ENCODE measurements around the gene GRIA1. TPM values are rescaled to one million over a fixed set of nuclear protein-coding genes. Genes with fewer than 3 reads are reported as not detected.
"Not testable (repeated sequence)": the region's sequence is repeated elsewhere in the genome, so short reads cannot be mapped to it uniquely, and the experiment has no call there.

Gene GRIA1
- total RNA-seq, 4 donors from 2014 or later, result 0.12 to 0.19 TPM; not detected in 2

DNA sequence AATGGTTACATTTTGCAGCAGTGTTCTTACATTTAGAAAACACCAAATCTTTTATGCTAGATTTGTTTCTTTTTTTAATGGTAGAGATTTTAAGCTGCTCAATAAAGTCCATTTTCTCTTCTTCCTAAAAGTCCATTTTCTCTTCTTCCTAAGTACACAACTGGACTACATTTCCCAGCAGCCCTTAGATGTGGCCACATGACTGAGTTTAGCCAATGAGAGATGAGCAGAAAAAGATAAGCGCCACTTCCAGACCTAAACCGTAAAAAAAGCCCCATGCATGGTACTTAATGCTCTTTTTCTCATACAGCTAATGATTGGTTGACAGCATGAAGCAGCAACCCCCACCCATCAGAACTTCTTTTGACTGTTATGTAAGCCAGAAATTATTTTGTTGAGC, 341.5 kb downstream of the GRIA1 start:
- Histone ChIP-seq H3K27ac (no peak overlapping the region), H3K27me3 (no peaks in the 10 kb centered on the region), H3K9me3 (no peaks in the 10 kb centered on the region), H3K4me3 (no peak overlapping the region), H3K36me3 (no peaks in the 10 kb centered on the region), H3K4me1 (no peaks in the 10 kb centered on the region)
- WGBS, 2 donors, result 46 to 70% methylated on average over 2 of the region's 2 CpGs
- TF ChIP-seq POLR2A (IDR thresholded peaks at IDR 0.05), result no peak
- intact Hi-C loops (cut with DNase I), result no loop called here
- DNase-seq, result no peak

GRCh38 chr5:153835891-153836515, 345.5 kb downstream of the GRIA1 start:
- no peaks in the 10 kb centered on the region for H3K4me1 ChIP-seq
- H3K27ac ChIP-seq, result no peak overlapping the region
- no peaks in the 10 kb centered on the region for H3K9me3 ChIP-seq
- no peak overlapping the region for H3K4me3 ChIP-seq
- no peaks in the 10 kb centered on the region for H3K27me3 ChIP-seq
- WGBS, 2 donors, result 77 to 81% methylated on average over 4 of the region's 4 CpGs
- intact Hi-C loops (cut with DNase I), result no loop called here
- no peaks in the 10 kb centered on the region for H3K36me3 ChIP-seq
- DNase-seq, result no peak
- TF ChIP-seq POLR2A (IDR thresholded peaks at IDR 0.05), result no peak
- TF ChIP-seq CTCF (IDR thresholded peaks at IDR 0.05), result no peak

- H3K27ac ChIP-seq; H3K9me3 ChIP-seq; intact Hi-C loops (cut with DNase I); H3K36me3 ChIP-seq; H3K4me3 ChIP-seq; H3K4me1 ChIP-seq; DNase-seq; H3K27me3 ChIP-seq: not testable (repeated sequence)
- 56 to 63% methylated on average over 6 of the region's 6 CpGs for WGBS, 2 donors
Measured at GRCh38 chr5:153849303-153850113, 359.0 kb downstream of the GRIA1 start.

GRCh38 chr5:153860195-153860886, 369.9 kb downstream of the GRIA1 start:
- no peaks in the 10 kb centered on the region for H3K4me1 ChIP-seq
- no peak for DNase-seq
- H3K27me3 ChIP-seq, result no peaks in the 10 kb centered on the region
- H3K4me3 ChIP-seq, result no peak overlapping the region
- no peak overlapping the region for H3K27ac ChIP-seq
- H3K36me3 ChIP-seq, result no peaks in the 10 kb centered on the region
- H3K9me3 ChIP-seq, result no peaks in the 10 kb centered on the region
- TF ChIP-seq POLR2A (IDR thresholded peaks at IDR 0.05), result no peak
- 66 to 70% methylated on average over 4 of the region's 4 CpGs for WGBS, 2 donors
- intact Hi-C loops (cut with DNase I), result no loop called here

DNA sequence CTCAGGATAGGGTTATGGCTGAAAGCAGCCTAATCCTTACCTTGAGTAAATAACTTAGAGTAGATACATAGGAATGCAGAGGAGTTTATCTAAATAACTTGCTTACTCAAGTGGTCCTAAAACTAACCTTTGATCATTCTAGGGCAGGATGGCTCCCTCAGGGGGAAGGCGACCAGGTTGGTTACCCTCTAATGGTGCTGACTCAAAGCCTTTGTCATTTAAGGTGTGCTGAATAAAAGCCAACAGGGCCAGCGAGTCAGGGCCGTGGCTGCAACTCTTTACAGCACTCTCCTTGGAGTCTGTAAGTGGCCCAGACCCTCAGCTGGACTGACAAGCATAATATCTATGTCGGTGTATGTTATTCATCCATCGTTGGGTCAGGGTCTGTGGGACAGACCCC, 372.4 kb downstream of the GRIA1 start:
- intact Hi-C loops (cut with DNase I); DNase-seq; H3K9me3 ChIP-seq; H3K27me3 ChIP-seq; H3K36me3 ChIP-seq; H3K4me3 ChIP-seq; H3K4me1 ChIP-seq; H3K27ac ChIP-seq: not testable (repeated sequence)
- WGBS, 2 donors, result 53 to 66% methylated on average over 5 of the region's 5 CpGs

Small RNA genes lying within 50 kb of the gene (small RNA-seq; reads per million reads assigned to genes)
- gene RN7SL177P, result 0 reads per million in 4 donors
